Measurements from ENCODE around the gene IFFO2.

GRCh38 chr1:18925279-18925678, 31.2 kb downstream of the IFFO2 start:
- TF ChIP-seq POLR2A (IDR thresholded peaks at IDR 0.05): no peak
- no peak for TF ChIP-seq CTCF (IDR thresholded peaks at IDR 0.05)
